22Rv1 (cell line): ENCODE data around the gene NAT8L.

Experiments
- CTCF ChIP-seq: fragments of 450-650 bp; IDR thresholded peaks from 2 replicates; pipeline ENCODE4 v1.5.1; 2017; ENCODE audit warnings: mild to moderate bottlenecking
- ZFX ChIP-seq: fragments of 450-650 bp; IDR thresholded peaks from 2 replicates; pipeline ENCODE4 v1.6.1; 2017; ENCODE audit warnings: antibody characterized with exemption, borderline replicate concordance

GRCh38 chr4:2061186-2062131 lies 2.3 kb downstream of the NAT8L start:
- TF ChIP-seq CTCF (no peak), ZFX (no peak)
